GM12878 (cell line): Measurements from ENCODE around the gene NOSTRIN. TPM values are rescaled to one million over a fixed set of nuclear protein-coding genes. Genes with fewer than 3 reads are reported as not detected.

Source experiments
- ATAC-seq: fragments of 200-7000 bp; cut with Tn5 transposase; 3 replicates; pipeline ENCODE4 v1.9.1; 2020; ENCODE audit warnings: mild to moderate bottlenecking, moderate library complexity
- BruUV-seq: library from RNA; stranded (reverse); fragments of 400-500 nt; replicated peaks from 2 replicates; lab custom pipeline; 2021; lab: Mats Ljungman, UMichigan
- CTCF ChIA-PET: fragments of 300-600 bp; sonication (Branson Sonifier 250); formaldehyde crosslinking; extraction: SDS; loops from one replicate; lab custom pipeline; 2021; ENCODE audit warnings: inconsistent platforms; lab: Yijun Ruan, JAX
- POLR2A ChIA-PET: fragments of 350-600 bp; formaldehyde crosslinking; extraction: SDS; loops from one replicate; lab custom pipeline; 2021; ENCODE audit warnings: inconsistent platforms; lab: Charles Lee
- RAD21 ChIA-PET: fragments of 300-600 bp; sonication (Branson Sonifier 250); formaldehyde crosslinking; loops from one replicate; lab custom pipeline; 2023; ENCODE audit warnings: antibody characterized with exemption; ENCODE audit not compliant: unreplicated experiment; lab: Charles Lee
- SMC1A ChIA-PET: fragments of 300-600 bp; sonication (Branson Sonifier 250); formaldehyde crosslinking; loops from one replicate; lab custom pipeline; 2023; ENCODE audit not compliant: unreplicated experiment, uncharacterized antibody; lab: Charles Lee
- DNase-seq: peaks from one replicate; pipeline ENCODE4 v3.0.0-alpha.2; 2011; ENCODE audit warnings: low read depth, low spot score
- FAIRE-seq: peaks from 3 replicates; lab custom pipeline; 2011; peaks lifted over from hg19 to GRCh38; lab: Jason Lieb, UNC
- H2AFZ ChIP-seq: 2 replicates; pipeline ENCODE4 v1.6.0; 2011; ENCODE audit warnings: low read depth, low read length, control low read depth; ENCODE audit not compliant: control insufficient read depth
- H3K27ac ChIP-seq: 2 replicates; pipeline ENCODE4 v1.5.1; 2011; ENCODE audit warnings: control low read depth; ENCODE audit not compliant: control insufficient read depth, insufficient read depth
- H3K27me3 ChIP-seq, 2 experiments: replicated peaks in 1 of 2; 2 replicates each; pipeline versions ENCODE4 v1.6.0 to v1.6.1; 2011; ENCODE audit warnings: low read length in 1 of 2; ENCODE audit not compliant: control insufficient read depth in 2 of 2, insufficient read depth in 2 of 2
- H3K36me3 ChIP-seq, 2 experiments: 2 replicates each; pipeline ENCODE4 v1.5.1; 2011; ENCODE audit warnings: low read length in 1 of 2; ENCODE audit not compliant: control insufficient read depth in 2 of 2, insufficient read depth in 2 of 2
- H3K4me1 ChIP-seq: 2 replicates; pipeline ENCODE4 v1.6.1; 2011; ENCODE audit warnings: mild to moderate bottlenecking, low read length, moderate library complexity, mixed read lengths; ENCODE audit not compliant: control insufficient read depth, insufficient read depth
- H3K4me2 ChIP-seq: 2 replicates; pipeline ENCODE4 v1.6.0; 2011; ENCODE audit warnings: control low read depth; ENCODE audit not compliant: control insufficient read depth, insufficient read depth
- H3K4me3 ChIP-seq: fragments of 200-600 bp; sonication (generic); 2 replicates; pipeline ENCODE4 v1.5.1; 2016
- H3K79me2 ChIP-seq: 2 replicates; pipeline ENCODE4 v1.6.0; 2011; ENCODE audit warnings: low read length; ENCODE audit not compliant: control insufficient read depth, insufficient read depth
- H3K9ac ChIP-seq: 2 replicates; pipeline ENCODE4 v1.8.0; 2011; ENCODE audit warnings: low read length, control low read depth, mixed read lengths; ENCODE audit not compliant: control insufficient read depth, insufficient read depth
- H3K9me3 ChIP-seq: replicated peaks from 3 replicates; pipeline ENCODE4 v1.5.1; 2011; ENCODE audit warnings: mild to moderate bottlenecking, low read length; ENCODE audit not compliant: control insufficient read depth, insufficient read depth
- H4K20me1 ChIP-seq: 2 replicates; pipeline ENCODE4 v1.6.0; 2011; ENCODE audit not compliant: control insufficient read depth, insufficient read depth
- CTCF ChIP-seq, 3 experiments: IDR thresholded peaks in 2 of 3; conservative IDR thresholded peaks in 1 of 3; 2 replicates each; pipeline ENCODE4 v1.5.1; 2011; ENCODE audit warnings: low read depth in 3 of 3, low read length in 3 of 3, mild to moderate bottlenecking in 3 of 3, control low read depth in 2 of 3, moderate library complexity in 2 of 3, inconsistent platforms in 1 of 3, mixed read lengths in 1 of 3; ENCODE audit not compliant: control insufficient read depth in 2 of 3, insufficient read depth in 1 of 3; ENCODE audit errors: extremely low read depth in 1 of 3
- IRF4 ChIP-seq: IDR thresholded peaks from 2 replicates; pipeline ENCODE4 v1.6.1; 2011; ENCODE audit warnings: low read depth, low read length
- JUNB ChIP-seq: IDR thresholded peaks from 2 replicates; pipeline ENCODE4 v1.6.1; 2016; ENCODE audit warnings: antibody characterized with exemption, mild to moderate bottlenecking
- POLR2A ChIP-seq: IDR thresholded peaks from 2 replicates; pipeline ENCODE4 v1.6.1; 2011; ENCODE audit warnings: low read depth, mild to moderate bottlenecking, low read length
- SREBF1 ChIP-seq: IDR thresholded peaks from 2 replicates; pipeline ENCODE4 v1.6.1; 2012; ENCODE audit warnings: mild to moderate bottlenecking, low read length
- TBL1XR1 ChIP-seq: IDR thresholded peaks from 2 replicates; pipeline ENCODE4 v1.6.1; 2012; ENCODE audit warnings: low read depth, low read length, improper control_type of control experiment
- ZZZ3 ChIP-seq: IDR thresholded peaks from 2 replicates; pipeline ENCODE4 v1.6.1; 2011; ENCODE audit warnings: low read depth; ENCODE audit not compliant: control insufficient read depth, insufficient read length
- WGBS: methylation state at CpG from one replicate; pipeline ENCODE4 v1.1.6; 2016; ENCODE audit warnings: low lambda C conversion rate; ENCODE audit not compliant: insufficient replicate concordance, insufficient coverage; ENCODE audit errors: missing lambda C conversion rate; 5-methylcytosine and 5-hydroxymethylcytosine counted together
- in situ Hi-C: fragments of 300-500 bp; cut with MboI; formaldehyde crosslinking; loops from 9 replicates; pipeline ENCODE4 v1.14.3; 2018; ENCODE audit warnings: mixed read lengths
- intact Hi-C: fragments of 100-400 bp; cut with micrococcal nuclease; formaldehyde crosslinking; loops from one replicate; pipeline ENCODE4 v1.14.2; 2022; ENCODE audit not compliant: unreplicated experiment
- polyA plus RNA-seq, 11 experiments: library from polyadenylated mRNA; depleted of rRNA in 4 of 11; unstranded in 6 of 11; stranded (reverse) in 5 of 11; fragments of >200 nt; fragmentation: Nextera tagmentation in 4 of 11; fragmentation: Illumina TruSeq in 1 of 11; extraction: Ambion mirVana in 4 of 11; extraction: Trizol in 1 of 11; gene quantifications; 1 replicate in 1 of 11; 2 replicates in 10 of 11; pipeline versions ENCODE4 v1.2.1 to v1.2.3, GENCODE V29; 2011 to 2016; ENCODE audit warnings: inconsistent platforms in 2 of 11, missing spikeins in 2 of 11, low read depth in 1 of 11
- total RNA-seq, 4 experiments: library from RNA; depleted of rRNA in 3 of 4; stranded (reverse); fragments of >200 nt in 3 of 4; fragmentation: Illumina TruSeq in 1 of 4; extraction: Trizol in 1 of 4; gene quantifications; 2 replicates each; pipeline versions ENCODE4 v1.2.1 to v1.2.3, GENCODE V29; 2013 to 2021
- TF ChIP-seq, protein P1 (sequence below): IDR thresholded peaks from 2 replicates; pipeline ENCODE4 v1.6.1; 2011; ENCODE audit warnings: borderline replicate concordance, low read depth, mild to moderate bottlenecking, moderate library complexity, low read length; ENCODE audit not compliant: insufficient read depth, poor library complexity, severe bottlenecking

NOSTRIN gene
- total and polyA plus RNA-seq, 10 of the 15 experiments (the other 5 are each of a cell fraction or from before 2014, with no cell fraction given): 0.13 to 0.42 (median 0.37) TPM; not detected in 5

DNA sequence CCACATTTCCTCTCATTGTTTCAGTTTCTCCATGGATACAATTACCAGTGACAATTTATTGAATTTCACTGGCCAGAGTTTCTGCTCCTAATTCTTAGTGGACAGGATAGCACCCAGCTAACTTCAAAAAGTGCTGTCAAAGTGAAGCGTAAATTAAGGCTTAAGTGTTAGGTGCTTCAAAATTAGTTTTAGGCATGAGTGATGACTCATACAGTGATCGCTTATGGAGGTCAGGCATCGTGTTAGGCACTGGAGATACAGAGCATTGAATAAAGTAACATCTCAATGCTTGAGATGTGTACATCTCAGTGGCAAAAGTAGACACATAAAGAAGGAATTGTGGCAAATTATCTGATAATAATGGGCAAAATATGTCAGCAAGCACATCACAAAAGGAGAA is 40.8 kb downstream of the NOSTRIN start:
- Histone ChIP-seq H3K4me1 (no peaks in the 10 kb centered on the region), H2AFZ (no peak overlapping the region), H3K4me2 (no peak overlapping the region), H3K36me3 (no peaks in the 10 kb centered on the region), H3K9me3 (no peaks in the 10 kb centered on the region), H4K20me1 (no peaks in the 10 kb centered on the region), H3K79me2 (no peaks in the 10 kb centered on the region), H3K27me3 (no peaks in the 10 kb centered on the region), H3K27ac (no peak overlapping the region), H3K9ac (no peak overlapping the region), H3K4me3 (no peak overlapping the region)
- ChIA-PET POLR2A (no interaction called here), CTCF (no interaction called here), SMC1A (no interaction called here), RAD21 (no interaction called here)
- WGBS: 81% methylated on average over 3 of the region's 3 CpGs
- no peak for TF ChIP-seq SREBF1
- no peak for TF ChIP-seq IRF4
- no TSS peak for BruUV-seq
- ATAC-seq (no peak; the same call in 2 of the 3 replicates), FAIRE-seq (no peak), DNase-seq (no peak)
- in situ Hi-C loops: no loop called here
- intact Hi-C loops: no loop called here

- ATAC-seq (no peak), FAIRE-seq (no peak)
- in situ Hi-C loops: no loop called here
Measured at GRCh38 chr2:168848225-168848624, 45.8 kb downstream of the NOSTRIN start.

More at GRCh38 chr2:168848225-168848624, 45.8 kb downstream of the NOSTRIN start:
- ChIA-PET SMC1A (no interaction called here), CTCF (no interaction called here), POLR2A (no interaction called here), RAD21 (no interaction called here)
- no TSS peak for BruUV-seq
- 96% methylated on average over 3 of the region's 3 CpGs for WGBS
- Histone ChIP-seq H3K27ac (no peak overlapping the region), H3K4me3 (no peak overlapping the region), H3K9me3 (no peaks in the 10 kb centered on the region), H2AFZ (no peak overlapping the region), H4K20me1 (no peaks in the 10 kb centered on the region), H3K9ac (no peak overlapping the region), H3K36me3 (no peaks in the 10 kb centered on the region; a peak in 1 of 4 replicates), H3K4me2 (no peak overlapping the region), H3K4me1 (no peaks in the 10 kb centered on the region), H3K79me2 (no peaks in the 10 kb centered on the region), H3K27me3 (no peaks in the 10 kb centered on the region)
- TF ChIP-seq JUNB (no peak), ZZZ3 (no peak), POLR2A (no peak), TBL1XR1 (no peak), CTCF (IDR thresholded peaks at IDR 0.05 in 2 of 3, conservative IDR thresholded peaks at IDR 0.05 in 1 of 3; ENCODE audit: control insufficient read depth in 2 of 3, extremely low read depth in 1 of 3, insufficient read depth in 1 of 3, low read depth in 3 of 3, low read length in 3 of 3) (no peak)
- TF ChIP-seq, protein P1, sequence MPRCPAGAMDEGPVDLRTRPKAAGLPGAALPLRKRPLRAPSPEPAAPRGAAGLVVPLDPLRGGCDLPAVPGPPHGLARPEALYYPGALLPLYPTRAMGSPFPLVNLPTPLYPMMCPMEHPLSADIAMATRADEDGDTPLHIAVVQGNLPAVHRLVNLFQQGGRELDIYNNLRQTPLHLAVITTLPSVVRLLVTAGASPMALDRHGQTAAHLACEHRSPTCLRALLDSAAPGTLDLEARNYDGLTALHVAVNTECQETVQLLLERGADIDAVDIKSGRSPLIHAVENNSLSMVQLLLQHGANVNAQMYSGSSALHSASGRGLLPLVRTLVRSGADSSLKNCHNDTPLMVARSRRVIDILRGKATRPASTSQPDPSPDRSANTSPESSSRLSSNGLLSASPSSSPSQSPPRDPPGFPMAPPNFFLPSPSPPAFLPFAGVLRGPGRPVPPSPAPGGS: no peak
- intact Hi-C loops: no loop called here
- no peak for DNase-seq
